Esophagus squamous epithelium (tissue), 5 donors: Measurements from ENCODE around the gene MAN2A2. TPM values are rescaled to one million over a fixed set of nuclear protein-coding genes. Genes with fewer than 3 reads are reported as not detected.
A peak's percentile ranks its signal among the peaks of the same experiment; 100 is the strongest.

Experiments
- DNase-seq: peaks from one replicate; lab custom pipeline; 2025; lab: John Stamatoyannopoulos, UW
- H3K27ac ChIP-seq, 4 donors: fragments of 200-600 bp; sonication (generic); one replicate each; pipeline ENCODE4 v1.5.1; 2016 to 2019; ENCODE audit warnings: mild to moderate bottlenecking in 1 of 4
- H3K27me3 ChIP-seq, 4 donors: fragments of 200-600 bp; sonication (generic); 1 replicate in 3 of 4; 2 replicates in 1 of 4; pipeline versions ENCODE4 v1.5.1 to v1.6.0; 2017 to 2021; ENCODE audit warnings: antibody characterized with exemption in 1 of 4
- H3K36me3 ChIP-seq, 3 donors: fragments of 200-600 bp; sonication (generic); one replicate each; pipeline ENCODE4 v1.5.1; 2016 to 2019
- H3K4me1 ChIP-seq, 3 donors: fragments of 200-600 bp; sonication (generic); one replicate each; pipeline ENCODE4 v1.5.1; 2017 to 2019
- H3K4me3 ChIP-seq, 4 donors: fragments of 200-600 bp; sonication (generic); 1 replicate in 3 of 4; 2 replicates in 1 of 4; pipeline ENCODE4 v1.5.1; 2016 to 2019; ENCODE audit warnings: mild to moderate bottlenecking in 2 of 4, moderate library complexity in 1 of 4
- H3K9me3 ChIP-seq, 3 donors: fragments of 200-600 bp; sonication (generic); one replicate each; pipeline ENCODE4 v1.5.1; 2016 to 2019
- CTCF ChIP-seq, 6 experiments: fragments of 450-650 bp in 4 of 6; fragments of 200-600 bp in 2 of 6; sonication (generic) in 2 of 6; IDR thresholded peaks; one replicate each; pipeline ENCODE4 v1.5.1; 2016 to 2019; ENCODE audit warnings: antibody characterized with exemption in 6 of 6, mild to moderate bottlenecking in 4 of 6, moderate library complexity in 4 of 6
- POLR2A ChIP-seq, 4 donors: fragments of 450-650 bp; IDR thresholded peaks; one replicate each; pipeline ENCODE4 v1.6.1; 2017; ENCODE audit warnings: antibody characterized with exemption in 4 of 4, mild to moderate bottlenecking in 4 of 4, moderate library complexity in 3 of 4
- WGBS, 2 donors: methylation state at CpG; one replicate each; pipeline ENCODE4 v1.1.5; 2018; 5-methylcytosine and 5-hydroxymethylcytosine counted together
- intact Hi-C: fragments of 100-400 bp; cut with DNase I; formaldehyde crosslinking; loops from one replicate; pipeline ENCODE4 v1.15.0; 2022
- total RNA-seq, 4 donors: library from RNA; depleted of rRNA; stranded (reverse); fragments of >200 nt; gene quantifications; one replicate each; pipeline ENCODE4 v1.1.0, GENCODE V29; 2016
- donor health status: DM: yes; HTN: yes; CAD: no.

Gene MAN2A2
- total RNA-seq, 4 donors from 2014 or later, result 9.9 to 25.2 (median 12.1) TPM

GRCh38 chr15:90866800-90867199 is 36.3 kb upstream of the MAN2A2 start:
- TF ChIP-seq POLR2A (IDR thresholded peaks at IDR 0.05), result no peak
- TF ChIP-seq CTCF (IDR thresholded peaks at IDR 0.05), result no peak
- no peaks in the 10 kb centered on the region for H3K36me3 ChIP-seq
- no peak overlapping the region for H3K27ac ChIP-seq
- no peaks in the 10 kb centered on the region for H3K27me3 ChIP-seq
- no peaks in the 10 kb centered on the region for H3K9me3 ChIP-seq
- WGBS, 2 donors, result 55 to 80% methylated on average over 3 of the region's 3 CpGs
- H3K4me1 ChIP-seq, result peaks cover 37 to 84% (median 62%) of the 10 kb centered on the region in 3 donors
- no peak overlapping the region for H3K4me3 ChIP-seq
- DNase-seq, result no peak
- intact Hi-C loops, result no loop called here

DNA sequence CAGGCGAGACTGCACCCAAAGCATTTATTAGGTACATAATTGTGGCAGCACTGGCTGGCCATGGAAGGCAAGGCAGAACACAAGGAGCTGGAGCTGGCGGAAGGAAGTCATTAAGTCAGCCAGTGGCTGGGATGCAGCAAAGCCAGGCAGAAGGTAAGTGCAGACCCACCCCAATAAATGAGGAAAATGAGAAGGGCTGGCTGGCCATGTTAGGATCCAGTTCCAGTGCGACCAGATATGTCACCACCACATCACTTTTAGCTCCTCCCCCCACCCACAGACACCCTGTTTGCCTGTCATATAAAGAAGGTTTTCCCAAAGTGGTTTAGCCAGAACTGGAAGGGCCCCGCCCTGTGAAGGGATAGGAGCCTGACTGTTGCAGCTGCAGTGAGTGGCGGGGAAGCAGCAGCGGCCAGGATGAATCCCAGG is 34.8 kb upstream of the MAN2A2 start, which contains the start of gene FURIN:
FURIN (plus strand) TSS at position 328 of the 429 bp plus-strand sequence. CDS start 7,153 bp downstream, outside the sequence.
- WGBS, 2 donors, result 41 to 68% methylated on average over 6 of the region's 6 CpGs
- intact Hi-C loops, result no loop called here
- TF ChIP-seq CTCF (IDR thresholded peaks at IDR 0.05) (no peak), POLR2A (IDR thresholded peaks at IDR 0.05) (peak in 1 of 4 donors; percentile 37)
- Histone ChIP-seq H3K4me3 (no peak within 1 kb of the TSS), H3K36me3 (no peaks in the 10 kb centered on the region), H3K4me1 (peaks cover 46 to 89% (median 66%) of the 10 kb centered on the region in 3 donors), H3K27ac (peak within 1 kb of the TSS; percentile 87 to 97 (median 96)), H3K27me3 (no peaks in the 10 kb centered on the region), H3K9me3 (no peaks in the 10 kb centered on the region)
- DNase-seq, result no peak

GRCh38 chr15:90869140-90869541 is 34.0 kb upstream of the MAN2A2 start:
- Histone ChIP-seq H3K27me3 (no peaks in the 10 kb centered on the region), H3K9me3 (no peaks in the 10 kb centered on the region), H3K36me3 (no peaks in the 10 kb centered on the region), H3K27ac (peak overlapping the region; percentile 87 to 97 (median 96)), H3K4me3 (no peak overlapping the region), H3K4me1 (peaks cover 50 to 89% (median 69%) of the 10 kb centered on the region in 3 donors)
- intact Hi-C loops, result no loop called here
- DNase-seq, result no peak
- TF ChIP-seq CTCF (IDR thresholded peaks at IDR 0.05) (no peak), POLR2A (IDR thresholded peaks at IDR 0.05) (no peak)

DNA sequence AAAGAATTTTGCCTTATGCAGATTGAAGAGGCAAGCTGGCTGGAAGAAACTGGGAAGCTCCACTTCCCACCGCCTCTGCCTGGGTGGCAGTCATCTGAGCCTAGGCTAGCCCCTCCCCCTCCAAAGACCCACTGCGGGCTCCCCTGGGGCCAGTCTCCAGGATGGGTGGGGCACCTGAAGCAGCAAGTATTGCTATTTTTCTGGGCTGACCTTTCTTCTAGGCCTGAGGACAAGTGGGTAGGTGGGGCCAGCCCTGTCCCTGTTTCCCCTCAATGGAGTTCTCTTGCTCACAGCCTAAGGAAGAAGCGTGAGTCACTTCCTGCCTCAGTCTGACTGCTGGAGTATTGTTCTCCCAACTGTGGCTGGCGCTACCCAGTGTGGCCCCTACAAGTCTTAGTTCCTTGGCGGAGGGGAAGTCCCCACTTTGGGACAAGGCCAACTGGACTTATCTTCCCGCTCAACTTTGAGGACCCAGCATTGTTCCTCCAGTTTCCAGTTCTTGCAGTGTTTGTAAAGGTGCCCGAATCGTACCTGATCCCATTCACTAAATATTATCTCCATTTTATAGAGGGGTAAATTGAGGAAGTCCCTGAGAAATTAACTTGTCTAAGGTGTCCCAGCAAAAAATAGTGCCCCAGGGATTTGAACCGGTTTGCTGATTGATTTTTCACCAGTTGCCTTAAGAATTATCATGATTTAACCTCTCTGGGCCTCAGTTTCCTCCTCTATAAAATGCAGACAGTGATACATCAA is 33.3 kb upstream of the MAN2A2 start:
- WGBS, 2 donors, result 15 to 16% methylated on average over 7 to 8 of the region's 9 CpGs
- peaks cover 53 to 87% (median 67%) of the 10 kb centered on the region in 3 donors for H3K4me1 ChIP-seq
- intact Hi-C loops, result no loop called here
- no peak for DNase-seq
- no peaks in the 10 kb centered on the region for H3K9me3 ChIP-seq
- H3K27ac ChIP-seq, result peak overlapping the region; percentile 87 to 97 (median 96)
- no peaks in the 10 kb centered on the region for H3K36me3 ChIP-seq
- peak overlapping the region in 1 of 4 donors; percentile 86 for H3K4me3 ChIP-seq
- TF ChIP-seq CTCF (IDR thresholded peaks at IDR 0.05) (no peak), POLR2A (IDR thresholded peaks at IDR 0.05) (peak in 1 of 4 donors; percentile 49)
- no peaks in the 10 kb centered on the region for H3K27me3 ChIP-seq
